ENCODE results near the gene HNRNPUL1.

HNRNPUL1 gene

DNA sequence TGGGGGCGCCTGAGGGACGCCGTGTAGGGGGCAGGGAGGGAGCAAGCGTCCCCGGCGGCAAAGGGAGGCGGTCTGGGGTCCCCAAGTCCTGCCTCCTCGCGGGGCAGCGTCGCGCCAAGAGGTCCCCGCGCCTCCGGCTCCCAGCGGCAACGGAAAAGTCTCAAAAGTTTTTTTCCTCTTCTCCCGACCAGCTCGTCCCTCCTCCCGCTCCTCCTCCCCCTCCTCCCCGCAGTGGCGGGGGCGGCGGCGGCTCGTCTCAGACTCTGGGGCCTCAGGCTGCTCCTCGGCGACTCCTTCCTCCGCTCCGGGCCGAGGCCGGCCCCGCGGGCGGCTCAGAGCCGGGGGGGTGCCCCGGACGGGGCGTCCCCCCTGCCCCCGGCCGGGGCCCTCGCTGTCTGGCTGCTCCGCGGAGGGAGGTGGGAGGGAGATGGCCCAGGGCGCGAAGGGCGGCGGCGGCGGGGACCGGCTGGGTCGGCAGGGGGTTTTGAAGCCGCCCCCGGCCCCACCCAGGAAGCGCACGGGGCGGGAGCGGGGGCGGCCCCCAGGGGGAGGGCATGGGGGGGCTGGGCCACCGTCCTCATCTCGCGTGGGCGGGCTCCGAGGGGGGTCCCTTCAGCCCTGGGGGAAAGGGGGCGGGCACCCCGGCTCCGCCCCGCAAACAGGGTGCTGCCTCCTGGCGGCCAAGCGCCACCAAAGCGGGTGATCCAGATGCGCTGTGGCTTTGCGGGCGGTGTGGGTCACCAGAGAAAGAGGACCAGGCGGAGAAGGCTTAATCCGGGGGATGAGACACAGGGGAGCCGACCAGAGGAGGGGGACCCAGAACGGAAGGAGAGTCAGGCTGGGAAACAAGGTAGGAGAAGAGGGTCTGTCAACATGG, 89.5 kb downstream of the HNRNPUL1 start, which contains the start of gene TGFB1:
TSS of gene TGFB1 (minus strand) at position 457 of the 877 bp plus-strand sequence. CDS start 878 bp downstream, outside the sequence.
- DNase-seq (ENCODE audit: low read depth): peak; percentile 96

DNA sequence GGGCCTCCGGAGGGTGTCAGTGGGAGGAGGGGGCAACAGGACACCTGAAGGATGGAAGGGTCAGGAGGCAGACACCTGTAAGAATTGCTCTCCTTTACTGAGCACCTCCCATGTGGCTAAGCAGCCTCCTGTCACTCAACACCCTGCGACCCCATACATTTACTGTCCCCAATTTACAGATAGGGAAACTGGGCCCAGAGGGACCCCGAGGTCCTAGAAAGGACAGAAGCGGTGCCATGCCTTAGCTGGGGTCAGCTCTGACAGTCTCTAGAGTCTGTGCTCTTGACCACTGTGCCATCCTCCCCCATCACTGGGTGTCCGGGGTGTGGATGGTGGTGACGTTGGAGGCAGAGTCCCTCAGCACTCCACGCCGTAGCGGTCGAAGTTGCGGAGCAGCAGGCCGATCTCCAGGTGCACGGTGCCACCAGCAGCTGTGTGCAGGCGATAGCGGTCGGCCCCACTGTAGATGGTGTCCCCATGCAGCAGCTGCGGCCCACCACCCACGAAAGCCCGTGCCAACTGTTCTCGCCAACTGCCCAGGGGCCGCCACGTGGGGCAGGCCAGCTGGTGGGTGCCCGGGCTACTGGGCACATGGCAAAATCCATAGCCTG, 90.3 kb downstream of the HNRNPUL1 start:
- no peak for DNase-seq (ENCODE audit: low read depth)

- no peak for DNase-seq (ENCODE audit: low read depth)
Observed at GRCh38 chr19:41355035-41355434, 90.9 kb downstream of the HNRNPUL1 start.

DNA sequence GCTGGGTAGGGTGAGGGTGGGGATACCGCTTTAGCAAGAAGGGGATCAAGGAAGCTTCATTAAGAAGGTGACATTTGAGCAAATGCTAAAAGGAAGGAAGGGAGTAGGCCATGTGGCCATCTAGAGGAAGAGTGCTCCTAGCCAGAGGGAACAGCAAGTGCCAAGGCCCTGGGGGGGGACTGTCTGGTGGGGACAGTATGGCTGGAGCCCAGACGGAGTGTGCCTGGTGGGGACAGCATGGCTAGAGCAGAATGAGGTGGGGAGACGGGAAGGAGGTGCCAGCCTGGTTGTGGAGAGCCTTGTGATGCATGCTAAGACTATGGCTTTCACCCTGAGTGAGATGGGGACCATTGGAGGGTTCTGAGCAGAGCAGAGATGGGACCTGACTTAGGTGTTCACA, 91.6 kb downstream of the HNRNPUL1 start:
- DNase-seq (ENCODE audit: low read depth): no peak

GRCh38 chr19:41356984-41357739, 93.0 kb downstream of the HNRNPUL1 start:
- DNase-seq (ENCODE audit: low read depth): no peak
